GM19397 (cell line): ENCODE results near the gene OGFOD3.
"Not testable (repeated sequence)": the region's sequence is repeated elsewhere in the genome, so short reads cannot be mapped to it uniquely, and the experiment has no call there.

Experiments
- ATAC-seq: cut with Tn5 transposase; IDR thresholded peaks from one replicate; pipeline ENCODE4 v1.9.1; 2021; ENCODE audit warnings: mild to moderate bottlenecking, moderate library complexity; ENCODE audit not compliant: unreplicated experiment

OGFOD3 gene, protein sequence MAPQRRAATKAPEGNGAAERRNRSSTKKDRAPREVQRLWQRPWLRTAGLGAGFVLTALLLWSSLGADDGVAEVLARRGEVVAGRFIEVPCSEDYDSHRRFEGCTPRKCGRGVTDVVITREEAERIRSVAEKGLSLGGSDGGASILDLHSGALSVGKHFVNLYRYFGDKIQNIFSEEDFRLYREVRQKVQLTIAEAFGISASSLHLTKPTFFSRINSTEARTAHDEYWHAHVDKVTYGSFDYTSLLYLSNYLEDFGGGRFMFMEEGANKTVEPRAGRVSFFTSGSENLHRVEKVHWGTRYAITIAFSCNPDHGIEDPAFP

DNA sequence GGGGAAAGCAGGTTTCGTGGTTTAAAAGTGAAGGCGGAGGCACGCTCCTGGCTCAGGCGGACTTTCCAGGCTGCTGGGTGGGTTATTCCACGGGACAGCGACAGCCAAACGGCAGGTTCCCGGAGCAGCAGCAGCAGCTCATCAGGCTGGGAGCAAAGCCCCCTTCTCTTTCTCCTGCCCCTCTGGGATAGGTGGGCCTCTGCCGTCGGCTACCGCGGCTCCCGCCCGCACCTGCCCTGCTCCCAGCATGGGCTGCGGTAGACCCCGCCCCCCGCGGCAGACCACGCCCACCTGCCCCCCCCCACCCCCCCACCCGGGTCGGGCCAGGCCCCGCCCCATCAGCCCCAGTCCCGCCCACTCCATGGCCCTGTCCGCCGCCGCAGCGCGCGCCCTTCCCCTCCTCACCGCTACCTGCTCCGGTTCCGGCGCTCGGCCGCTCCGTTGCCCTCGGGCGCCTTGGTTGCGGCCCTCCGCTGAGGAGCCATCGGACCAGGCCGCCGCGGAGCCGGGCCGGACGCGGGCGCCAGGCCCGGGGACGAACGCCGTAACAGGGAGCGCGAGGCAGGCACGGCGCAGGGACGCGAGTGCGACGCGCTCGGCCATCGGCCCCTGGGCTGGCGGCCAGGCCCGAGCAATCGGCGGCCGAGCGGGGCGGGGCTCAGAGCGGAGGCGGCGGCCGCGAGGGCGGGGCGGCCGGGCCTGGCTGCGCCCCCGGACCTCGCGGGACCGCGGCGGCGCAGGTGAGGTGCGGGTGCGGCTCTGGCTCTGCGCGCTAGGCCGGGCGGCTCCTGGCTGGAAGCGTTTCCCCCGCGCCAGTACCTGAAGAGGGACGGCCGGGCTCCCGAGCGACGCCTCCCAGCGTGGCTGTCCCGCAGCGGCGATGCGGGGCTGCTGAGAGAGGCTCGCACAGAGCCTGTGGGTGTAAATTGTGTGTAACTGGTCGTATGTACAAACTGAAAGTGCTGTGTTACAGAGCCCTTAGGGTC is at the start of gene OGFOD3, which contains the start of gene HEXD:
TSS of gene OGFOD3 (minus strand) at position 586 of the 986 bp plus-strand sequence. CDS start at position 485, 101 bp downstream.
TSS of gene HEXD (plus strand) at position 347 of the 986 bp plus-strand sequence. CDS start 1,453 bp downstream, outside the sequence.
- peak; percentile 82 for ATAC-seq

DNA sequence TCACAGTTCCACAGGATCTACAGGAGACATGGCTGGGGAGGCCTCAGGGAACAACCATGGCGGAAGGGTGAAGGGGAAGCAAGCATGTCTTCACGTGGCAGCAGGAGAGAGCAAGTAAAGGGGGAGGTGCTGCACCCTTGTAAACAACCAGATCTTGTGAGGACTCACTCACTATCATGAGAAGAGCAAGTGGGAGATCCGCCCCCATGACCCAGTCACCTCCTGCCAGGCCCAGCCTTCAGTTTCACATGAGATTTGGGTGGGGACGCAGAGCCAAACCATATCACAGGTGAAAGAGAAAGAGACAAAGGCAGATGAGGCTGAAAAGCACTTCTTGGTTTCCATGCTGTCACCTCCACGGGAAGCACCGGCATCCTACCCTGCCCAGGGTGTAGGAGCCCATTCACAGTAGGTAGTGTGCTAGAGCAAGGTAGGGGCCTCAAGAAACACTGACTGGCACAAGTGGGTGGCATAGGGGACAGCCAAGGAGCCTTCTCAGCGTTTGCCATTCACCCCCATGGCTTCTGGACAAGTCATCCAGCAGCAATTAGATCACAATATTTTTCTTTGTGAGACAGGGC is 46.7 kb upstream of the OGFOD3 start:
- ATAC-seq: no peak

DNA sequence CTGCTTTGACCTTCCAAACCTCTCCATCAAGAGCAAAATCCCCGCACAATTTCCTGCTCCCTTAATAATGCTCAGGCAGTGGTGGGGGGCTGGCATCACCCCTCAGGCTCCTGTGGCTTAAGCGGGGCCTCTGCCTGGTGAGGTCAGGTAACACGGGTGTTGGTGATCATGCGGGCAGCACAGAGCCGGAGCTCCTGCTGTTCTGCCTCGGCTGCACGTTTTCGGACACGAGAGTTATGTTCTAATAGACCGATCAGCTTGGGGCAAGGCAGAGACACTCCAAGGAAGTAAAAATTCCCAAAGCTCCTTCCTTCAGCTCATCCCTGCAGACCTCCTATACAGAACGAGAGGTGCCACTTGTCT is 46.2 kb upstream of the OGFOD3 start:
- no peak for ATAC-seq

DNA sequence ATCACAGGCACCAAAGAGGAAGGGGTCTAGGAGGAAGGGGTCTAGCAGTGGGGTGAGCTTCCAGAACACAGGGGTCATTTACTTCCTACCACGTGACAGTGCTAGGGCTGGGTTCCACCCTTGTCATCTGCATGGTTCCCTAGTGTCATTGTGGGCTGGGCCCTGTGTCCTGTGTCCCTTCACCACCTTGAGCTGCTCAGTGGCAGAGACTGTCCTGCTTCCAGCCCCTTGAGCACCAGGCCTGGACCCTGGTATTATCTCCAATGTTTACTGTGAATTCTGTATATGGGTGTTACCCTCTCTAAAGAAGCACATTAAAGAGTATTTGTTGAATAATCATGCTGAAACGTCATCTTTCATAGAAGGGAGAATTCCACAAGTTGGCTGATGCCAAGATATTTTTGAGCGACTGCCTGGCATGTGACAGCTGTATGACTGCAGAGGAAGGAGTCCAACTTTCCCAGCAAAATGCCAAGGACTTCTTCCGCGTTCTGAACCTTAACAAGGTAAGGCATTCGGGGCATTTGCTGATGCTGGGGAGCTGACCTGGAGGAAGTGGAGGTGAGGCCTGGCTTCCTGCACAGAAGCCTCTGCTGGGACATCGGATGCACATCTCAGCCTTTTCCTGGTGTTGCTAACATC is 45.7 kb upstream of the OGFOD3 start:
- ATAC-seq: no peak

DNA sequence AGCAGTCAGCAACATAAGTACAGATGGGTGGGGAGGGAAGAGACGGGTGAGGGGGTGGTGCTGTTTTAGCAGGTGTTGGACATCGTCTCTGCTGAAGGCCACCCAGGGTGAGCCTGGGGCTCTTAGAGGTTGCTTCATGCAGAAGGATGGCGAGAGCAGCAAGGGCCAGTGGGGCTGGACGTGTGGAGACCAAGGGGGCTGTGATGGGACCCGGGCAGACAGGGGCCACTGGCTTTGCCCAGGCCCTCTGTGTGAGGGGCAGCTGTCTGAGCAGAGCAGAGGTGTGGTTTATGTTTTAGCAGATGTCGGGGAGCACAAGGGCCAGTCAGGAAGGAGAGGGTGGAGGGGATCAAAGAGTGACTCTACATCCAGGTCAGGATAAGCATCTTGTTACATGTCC is 45.0 kb upstream of the OGFOD3 start:
- ATAC-seq: no peak

DNA sequence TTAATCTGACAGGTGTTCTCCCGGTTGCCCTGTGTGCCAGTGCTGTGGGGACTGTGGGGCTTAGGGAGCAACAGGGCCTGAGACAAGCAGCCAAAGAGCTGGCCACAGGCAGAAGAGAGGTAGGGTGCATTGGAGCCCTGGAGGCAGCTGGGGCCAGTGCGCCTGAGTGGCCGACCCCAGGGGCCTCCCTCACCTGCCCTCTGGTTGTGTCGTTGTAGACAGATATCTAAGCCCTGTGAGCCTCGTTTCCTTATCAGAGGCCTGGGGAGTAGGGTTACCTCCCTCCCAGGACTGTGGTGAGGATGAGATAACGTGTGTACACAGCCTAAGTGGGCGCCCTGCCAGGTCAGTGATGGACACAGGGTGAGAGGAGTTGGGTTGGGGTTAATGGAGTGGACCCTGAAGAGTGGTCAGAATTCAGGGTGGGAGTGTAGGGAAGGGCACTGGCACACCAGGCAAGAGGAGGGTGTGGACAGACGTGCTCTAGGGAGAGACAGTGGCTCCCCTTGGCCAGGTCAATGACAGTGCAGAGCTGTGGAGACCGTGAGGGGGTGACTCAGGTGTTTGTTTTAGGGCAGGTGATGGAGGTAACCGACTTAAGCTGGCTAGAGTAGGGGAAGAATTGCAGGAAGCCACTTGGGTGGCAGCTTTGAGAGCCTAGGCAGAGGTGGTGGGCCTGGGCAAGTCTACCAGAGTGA is 43.6 kb upstream of the OGFOD3 start:
- no peak for ATAC-seq

DNA sequence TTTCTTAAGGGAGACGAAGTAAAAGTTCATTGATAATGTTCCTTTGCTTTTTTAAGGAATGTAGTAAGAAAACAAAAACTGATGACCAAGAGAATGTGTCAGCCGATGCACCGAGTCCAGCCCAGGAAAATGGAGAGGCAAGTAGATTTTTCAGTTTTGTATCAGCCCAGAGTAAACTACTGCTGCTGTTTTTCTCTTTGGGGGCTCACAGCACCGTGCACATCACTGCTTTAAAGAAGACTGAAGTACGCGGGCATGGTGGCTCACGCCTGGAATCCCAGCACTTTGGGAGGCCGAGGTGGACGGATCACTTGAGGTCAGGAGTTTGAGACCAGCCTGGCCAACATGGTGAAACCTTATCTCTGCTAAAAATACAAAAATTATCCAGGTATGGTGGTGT is 41.5 kb upstream of the OGFOD3 start:
- not testable (repeated sequence) for ATAC-seq

DNA sequence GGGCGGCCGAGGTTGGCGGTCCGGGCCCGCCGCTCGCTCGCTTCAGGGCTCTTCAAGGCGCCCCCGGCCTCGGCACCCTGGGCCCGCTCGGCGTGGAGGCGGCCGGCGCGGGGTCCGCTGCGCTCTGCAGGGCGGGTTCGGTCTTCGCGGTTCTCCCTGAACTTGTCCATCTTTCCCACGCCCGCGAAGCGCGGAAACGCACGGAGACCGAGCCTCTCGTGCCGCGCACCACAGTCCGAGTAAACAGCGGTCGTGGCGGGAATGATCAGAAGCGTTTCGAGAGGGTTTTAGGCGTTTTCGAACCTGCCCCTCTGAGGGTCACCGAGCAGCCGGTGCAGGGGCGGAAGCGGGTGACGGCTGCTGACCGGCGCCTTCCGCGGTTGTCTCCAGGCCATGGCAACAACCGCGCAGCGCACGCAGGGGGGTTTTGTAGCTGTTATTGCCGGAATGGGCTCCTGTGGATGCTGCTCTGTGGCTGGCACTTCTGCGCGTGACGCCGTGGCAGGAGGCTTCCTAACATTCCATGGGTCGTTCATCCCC is 40.6 kb upstream of the OGFOD3 start:
- ATAC-seq: no peak

DNA sequence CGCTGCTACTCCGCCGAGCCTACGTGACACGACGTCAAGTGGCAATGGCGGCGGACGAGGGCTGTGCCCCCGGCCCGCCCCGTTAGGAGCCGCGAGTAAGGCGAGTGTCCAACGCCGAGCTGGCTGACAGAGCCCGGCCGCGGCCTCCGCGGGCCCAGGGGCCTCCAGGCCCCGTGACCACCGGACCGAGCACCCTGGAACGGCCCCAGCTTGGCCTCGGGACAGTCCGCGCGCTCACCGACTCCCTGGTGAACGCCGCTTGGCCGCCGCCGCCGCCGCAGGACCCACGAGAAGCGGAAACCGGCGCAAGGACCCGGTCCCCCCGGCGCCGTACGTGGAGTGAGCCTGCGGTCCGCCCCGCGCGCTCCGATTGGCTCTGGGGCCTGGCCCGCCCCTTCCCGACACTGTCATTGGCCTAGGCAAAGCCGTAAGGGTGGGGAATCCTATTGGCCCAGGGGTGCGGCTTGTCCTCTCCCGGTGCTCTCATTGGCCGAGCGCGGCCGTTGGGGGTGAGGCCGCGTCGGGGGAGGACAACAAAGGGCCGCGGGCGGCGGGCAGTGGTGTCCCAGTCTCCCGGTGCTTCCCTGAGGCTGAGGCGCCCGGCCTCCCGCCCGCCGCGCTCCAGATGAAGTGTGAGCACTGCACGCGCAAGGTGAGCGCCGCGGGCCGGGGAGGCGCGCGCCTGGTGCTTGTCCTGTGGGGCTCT is 39.9 kb upstream of the OGFOD3 start, which contains the start of gene NARF:
TSS of gene NARF (plus strand) at position 563 of the 706 bp plus-strand sequence. CDS start at position 626, 63 bp downstream.
- ATAC-seq: peak; percentile 93

DNA sequence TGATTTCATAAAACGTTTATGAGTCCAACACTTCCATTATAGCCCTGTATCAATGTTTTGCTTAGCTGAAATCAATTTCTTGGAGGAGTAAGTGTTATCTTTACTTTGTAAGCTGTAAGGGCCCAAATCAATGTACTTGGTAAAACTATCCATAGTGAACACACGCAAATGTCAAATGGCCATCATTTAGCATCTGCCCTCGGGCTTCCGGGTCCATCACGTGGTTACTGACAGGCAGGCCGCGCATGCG is 39.5 kb upstream of the OGFOD3 start:
- no peak for ATAC-seq

DNA sequence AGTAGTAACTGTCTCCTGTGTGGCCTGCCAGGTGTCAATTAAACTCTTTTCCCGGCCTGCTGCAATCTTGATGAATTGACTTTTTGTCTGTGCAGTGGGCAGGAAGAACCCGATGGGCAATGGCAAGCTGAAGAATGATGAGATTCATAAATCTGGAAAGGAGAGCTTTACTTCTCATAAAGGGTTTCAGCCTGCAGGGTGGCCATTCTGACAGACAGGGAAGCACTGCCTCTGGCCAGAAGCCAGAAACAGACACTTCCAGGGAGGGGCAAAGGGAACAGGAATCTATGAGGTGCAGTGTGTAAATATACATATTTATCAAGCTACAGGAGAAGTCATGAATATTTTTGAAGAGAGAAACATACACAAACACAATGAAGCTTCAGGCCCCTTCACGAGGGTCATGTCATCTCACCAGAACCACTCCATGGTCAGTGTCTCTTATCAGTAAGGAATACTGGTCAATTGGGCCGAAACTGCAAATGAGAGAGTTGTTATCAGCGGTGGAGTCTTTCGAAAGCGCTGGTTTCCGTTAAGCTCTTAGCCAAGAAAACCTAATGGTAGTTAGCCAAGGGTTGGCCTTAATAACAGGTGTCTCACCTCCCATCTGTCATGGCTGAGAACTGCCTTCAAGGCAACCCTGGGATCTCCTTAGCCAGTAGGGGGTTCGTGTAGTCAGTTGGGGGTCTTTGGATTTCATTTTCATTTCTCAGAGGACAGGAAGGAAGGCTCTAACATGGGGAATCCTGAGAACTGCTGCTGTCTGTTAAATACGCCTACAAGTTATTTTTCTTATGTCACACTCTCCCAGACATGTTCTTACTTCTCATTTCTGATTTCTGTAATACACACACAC is 38.9 kb upstream of the OGFOD3 start:
- no peak for ATAC-seq

DNA sequence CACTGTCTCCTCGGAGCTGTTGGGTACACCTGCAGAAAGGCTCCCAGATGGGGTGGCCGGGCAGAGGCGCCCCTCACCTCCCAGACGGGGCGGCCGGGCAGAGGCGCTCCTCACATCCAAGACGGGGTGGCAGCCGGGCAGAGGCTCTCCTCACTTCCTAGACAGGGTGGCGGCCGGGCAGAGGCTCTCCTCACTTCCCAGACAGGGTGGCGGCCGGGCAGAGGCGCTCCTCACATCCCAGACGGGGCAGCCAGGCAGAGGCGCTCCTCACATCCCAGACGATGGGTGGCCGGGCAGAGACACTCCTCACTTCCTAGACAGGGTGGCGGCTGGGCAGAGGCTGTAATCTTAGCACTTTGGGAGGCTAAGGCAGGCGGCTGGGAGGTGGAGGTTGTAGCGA is 35.3 kb upstream of the OGFOD3 start:
- not testable (repeated sequence) for ATAC-seq

DNA sequence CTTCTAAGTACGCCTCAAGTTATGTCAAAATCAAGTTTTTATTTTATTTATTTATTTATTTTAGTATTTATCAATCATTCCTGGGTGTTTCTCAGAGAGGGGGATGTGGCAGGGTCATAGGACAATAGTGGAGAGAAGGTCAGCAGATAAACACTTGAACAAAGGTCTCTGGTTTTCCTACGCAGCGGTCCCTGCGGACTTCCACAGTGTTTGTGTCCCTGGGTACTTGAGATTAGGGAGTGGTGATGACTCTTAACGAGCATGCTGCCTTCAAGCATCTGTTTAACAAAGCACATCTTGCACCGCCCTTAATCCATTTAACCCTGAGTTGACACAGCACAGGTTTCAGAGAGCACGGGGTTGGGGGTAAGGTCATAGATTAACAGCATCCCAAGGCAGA is 34.8 kb upstream of the OGFOD3 start:
- ATAC-seq: not testable (repeated sequence)

DNA sequence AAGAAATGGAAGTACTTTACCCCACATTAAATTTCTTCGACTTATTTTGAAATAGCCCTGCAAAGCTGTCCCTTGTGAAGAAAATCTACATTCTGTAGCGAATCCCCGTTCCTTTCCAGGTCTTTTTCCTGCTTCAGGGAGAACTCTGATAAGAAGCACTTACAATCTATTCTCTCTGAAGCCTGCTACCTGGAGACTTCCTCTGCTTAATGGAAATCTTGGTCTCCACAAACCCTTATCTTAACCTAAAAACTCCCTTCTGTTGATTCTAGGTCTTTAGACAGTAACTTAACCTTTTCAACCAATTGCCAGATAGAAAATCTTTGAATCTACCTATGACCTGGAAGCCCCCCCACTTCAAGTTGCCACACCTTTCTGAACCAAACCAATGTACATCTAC is 33.8 kb upstream of the OGFOD3 start:
- ATAC-seq: no peak

DNA sequence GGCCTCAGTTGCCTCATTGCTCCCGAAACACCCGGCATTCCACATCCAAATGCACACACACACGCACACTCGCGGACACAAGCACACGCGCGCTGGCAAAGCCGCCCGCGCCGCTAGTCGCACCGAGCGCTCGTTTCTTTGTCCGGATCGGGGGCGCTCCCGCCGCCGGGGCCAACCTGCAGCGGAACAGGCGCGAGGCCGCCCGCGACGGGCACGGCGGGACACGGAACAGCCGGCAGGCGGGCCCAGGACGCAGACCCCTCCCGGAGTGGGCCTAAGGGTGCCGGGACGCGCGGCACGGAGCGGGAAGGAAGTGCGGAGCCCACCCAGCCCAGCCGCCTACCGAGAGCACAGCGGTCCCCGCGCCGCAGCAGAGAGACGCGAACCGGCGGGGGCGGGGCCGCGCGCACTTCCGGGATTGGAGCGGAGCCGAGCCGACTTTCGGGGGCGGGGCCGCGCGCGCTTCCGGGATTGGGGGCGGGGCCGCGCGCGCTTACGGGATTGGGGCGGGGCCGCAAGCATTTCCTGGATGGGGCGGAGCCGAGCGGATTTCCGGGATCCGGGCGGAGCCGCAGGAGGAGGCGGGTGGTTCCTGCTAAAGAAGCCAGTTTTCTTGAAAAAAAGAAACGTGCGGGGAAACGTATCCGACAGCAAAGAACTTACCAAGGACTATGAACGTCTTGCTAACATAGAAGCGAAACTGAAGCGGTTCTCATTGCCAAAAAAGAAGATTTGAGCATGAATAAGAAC is 32.1 kb upstream of the OGFOD3 start, which contains the start of gene CYBC1:
TSS of gene CYBC1 (minus strand) at position 396 of the 750 bp plus-strand sequence. CDS start 1,498 bp downstream, outside the sequence.
- peak; percentile 63 for ATAC-seq

DNA sequence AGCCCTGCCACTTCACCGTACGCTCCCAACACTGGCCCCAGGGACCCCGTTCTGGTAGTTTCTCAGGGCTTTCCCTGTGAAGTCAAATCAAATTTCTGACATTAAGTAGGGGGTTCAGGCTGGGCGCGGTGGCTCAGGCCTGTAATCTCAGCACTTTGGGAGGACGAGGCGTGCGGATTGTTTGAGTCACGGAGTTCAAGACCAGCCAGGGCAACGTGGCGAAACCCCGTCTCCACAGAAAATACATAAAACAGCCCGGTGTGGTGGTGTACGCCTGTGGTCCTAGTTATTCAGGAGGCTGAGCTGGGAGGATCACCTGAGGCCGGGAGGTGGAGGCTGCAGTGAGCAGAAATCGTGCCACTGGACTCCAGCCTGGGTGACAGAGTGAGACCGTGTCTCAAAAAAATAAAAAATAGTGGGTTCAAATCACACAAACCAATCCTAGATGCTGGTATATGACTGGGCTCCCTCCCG is 31.5 kb upstream of the OGFOD3 start:
- ATAC-seq: no peak

DNA sequence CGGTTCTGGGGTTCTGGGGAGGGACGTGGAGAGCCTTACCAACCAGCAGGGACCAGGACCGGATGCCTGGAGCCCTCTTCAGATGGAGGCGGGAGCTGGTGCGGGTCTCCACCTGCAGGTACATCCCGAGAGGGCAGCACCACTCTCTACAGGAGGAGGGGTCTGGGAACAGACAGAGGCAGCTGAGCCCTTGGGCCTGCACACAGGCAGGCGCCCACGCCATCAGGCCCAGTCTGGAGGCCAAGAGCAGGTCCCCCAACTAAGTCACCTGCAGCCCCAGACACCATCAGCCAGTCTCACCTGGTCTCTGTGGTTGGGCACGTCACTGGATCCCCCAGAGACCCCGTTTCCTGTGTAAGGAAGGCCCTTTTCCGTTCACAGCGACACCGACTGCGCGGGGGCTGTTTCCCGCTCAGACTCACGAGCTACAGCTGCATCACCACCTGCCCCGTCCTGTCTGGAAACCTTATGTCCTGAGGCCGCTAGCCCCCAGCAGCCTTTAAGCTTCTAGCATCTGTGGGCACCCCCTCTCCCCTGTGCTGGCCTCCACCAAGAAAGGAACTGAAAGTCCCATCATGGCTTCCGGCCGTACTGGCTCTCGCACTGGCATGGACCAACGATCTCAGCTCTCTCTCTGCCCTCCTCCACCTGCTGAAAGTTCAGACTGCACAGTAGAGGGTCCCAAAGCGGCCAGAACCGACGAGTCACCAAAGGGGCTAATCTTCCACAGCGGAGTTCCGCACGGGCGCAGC is 30.9 kb upstream of the OGFOD3 start:
- ATAC-seq: peak; percentile 54
